Central memory CD8-positive, alpha-beta T cell (primary cell): ENCODE results near the gene SFT2D2.

Experiments used
- ATAC-seq: fragments of 150-1000 bp; cut with Tn5 transposase; replicated peaks from 2 replicates; pipeline ENCODE4 v1.10.0; 2022; ENCODE audit warnings: mild to moderate bottlenecking, moderate FRiP score, moderate number of reproducible peaks; ENCODE audit not compliant: poor library complexity, severe bottlenecking; ENCODE audit errors: extremely low read depth
- DNase-seq, 2 donors: peaks; one replicate each; pipeline ENCODE4 v3.0.0; 2021; ENCODE audit warnings: low spot score in 2 of 2
- H3K27ac Mint-ChIP-seq: one replicate; pipeline ENCODE4 v1.8.0; 2022; ENCODE audit warnings: low read depth, mild to moderate bottlenecking, moderate library complexity, mixed read lengths
- H3K27me3 Mint-ChIP-seq: one replicate; pipeline ENCODE4 v1.8.0; 2022; ENCODE audit warnings: mixed read lengths
- H3K36me3 Mint-ChIP-seq: one replicate; pipeline ENCODE4 v1.8.0; 2022; ENCODE audit warnings: mild to moderate bottlenecking, moderate library complexity, mixed read lengths; ENCODE audit not compliant: insufficient read depth
- H3K4me1 Mint-ChIP-seq: one replicate; pipeline ENCODE4 v1.8.0; 2022; ENCODE audit warnings: mixed read lengths
- H3K4me3 Mint-ChIP-seq: one replicate; pipeline ENCODE4 v1.8.0; 2022; ENCODE audit warnings: mild to moderate bottlenecking, moderate library complexity, mixed read lengths
- H3K9me3 Mint-ChIP-seq: one replicate; pipeline ENCODE4 v1.8.0; 2022; ENCODE audit warnings: mixed read lengths

The SFT2D2 gene

GRCh38 chr1:168229893-168230292 is 4.1 kb downstream of the SFT2D2 start:
- H3K36me3 Mint-ChIP-seq, result peaks cover 32% of the 10 kb centered on the region

GRCh38 chr1:168230709-168231108 is 4.9 kb downstream of the SFT2D2 start:
- H3K27ac Mint-ChIP-seq, result no peak overlapping the region
- H3K4me3 Mint-ChIP-seq, result no peak overlapping the region
- no peak for ATAC-seq
- peaks cover 37% of the 10 kb centered on the region for H3K36me3 Mint-ChIP-seq
- no peaks in the 10 kb centered on the region for H3K27me3 Mint-ChIP-seq
- peaks cover 80% of the 10 kb centered on the region for H3K4me1 Mint-ChIP-seq
- H3K9me3 Mint-ChIP-seq, result no peaks in the 10 kb centered on the region
- DNase-seq, result no peak

More at GRCh38 chr1:168229893-168230292, 4.1 kb downstream of the SFT2D2 start:
- peak overlapping the region; percentile 8 for H3K4me3 Mint-ChIP-seq
- DNase-seq (no peak), ATAC-seq (no peak)
- no peak overlapping the region for H3K27ac Mint-ChIP-seq
- H3K4me1 Mint-ChIP-seq, result peaks cover 72% of the 10 kb centered on the region
- H3K9me3 Mint-ChIP-seq, result no peaks in the 10 kb centered on the region
- H3K27me3 Mint-ChIP-seq, result no peaks in the 10 kb centered on the region

- no peak overlapping the region for H3K4me3 Mint-ChIP-seq
- DNase-seq (peak in 1 of 2 donors; percentile 32), ATAC-seq (peak; percentile 98)
- no peak overlapping the region for H3K27ac Mint-ChIP-seq
- no peaks in the 10 kb centered on the region for H3K27me3 Mint-ChIP-seq
- peaks cover 62% of the 10 kb centered on the region for H3K4me1 Mint-ChIP-seq
- H3K36me3 Mint-ChIP-seq, result peaks cover 58% of the 10 kb centered on the region
- H3K9me3 Mint-ChIP-seq, result no peaks in the 10 kb centered on the region
Observed at GRCh38 chr1:168234846-168235547, 9.2 kb downstream of the SFT2D2 start.

GRCh38 chr1:168235548-168235885 is 9.7 kb downstream of the SFT2D2 start:
- no peak for ATAC-seq
- peaks cover 61% of the 10 kb centered on the region for H3K4me1 Mint-ChIP-seq
- peak overlapping the region; percentile 63 for H3K27ac Mint-ChIP-seq
- H3K9me3 Mint-ChIP-seq, result no peaks in the 10 kb centered on the region
- no peaks in the 10 kb centered on the region for H3K27me3 Mint-ChIP-seq
- peaks cover 63% of the 10 kb centered on the region for H3K36me3 Mint-ChIP-seq
- H3K4me3 Mint-ChIP-seq, result no peak overlapping the region
- no peak for DNase-seq

GRCh38 chr1:168235937-168236336 is 10.1 kb downstream of the SFT2D2 start:
- Mint-ChIP-seq H3K4me3 (no peak overlapping the region), H3K27me3 (no peaks in the 10 kb centered on the region), H3K27ac (peak overlapping the region; percentile 63), H3K4me1 (peaks cover 56% of the 10 kb centered on the region), H3K36me3 (peaks cover 65% of the 10 kb centered on the region), H3K9me3 (no peaks in the 10 kb centered on the region)
- DNase-seq (no peak), ATAC-seq (no peak)

- peaks cover 46% of the 10 kb centered on the region for H3K4me1 Mint-ChIP-seq
- peak overlapping the region; percentile 63 for H3K27ac Mint-ChIP-seq
- DNase-seq, result no peak
Observed at GRCh38 chr1:168236836-168237611, 11.2 kb downstream of the SFT2D2 start.

GRCh38 chr1:168243198-168243597 is 17.4 kb downstream of the SFT2D2 start:
- ATAC-seq (no peak), DNase-seq (no peak)
- Mint-ChIP-seq H3K27ac (no peak overlapping the region), H3K27me3 (no peaks in the 10 kb centered on the region), H3K4me1 (peaks cover 44% of the 10 kb centered on the region), H3K4me3 (no peak overlapping the region), H3K36me3 (peaks cover 75% of the 10 kb centered on the region), H3K9me3 (no peaks in the 10 kb centered on the region)

More at GRCh38 chr1:168236836-168237611, 11.2 kb downstream of the SFT2D2 start:
- no peak overlapping the region for H3K4me3 Mint-ChIP-seq
- no peak for ATAC-seq
- peaks cover 66% of the 10 kb centered on the region for H3K36me3 Mint-ChIP-seq
- no peaks in the 10 kb centered on the region for H3K9me3 Mint-ChIP-seq
- no peaks in the 10 kb centered on the region for H3K27me3 Mint-ChIP-seq

- DNase-seq (no peak), ATAC-seq (no peak)
- Mint-ChIP-seq H3K27me3 (no peaks in the 10 kb centered on the region), H3K36me3 (peaks cover 76% of the 10 kb centered on the region), H3K27ac (peak overlapping the region; percentile 24), H3K4me3 (peak overlapping the region; percentile 3), H3K4me1 (peaks cover 50% of the 10 kb centered on the region), H3K9me3 (no peaks in the 10 kb centered on the region)
Observed at GRCh38 chr1:168243636-168244212, 17.9 kb downstream of the SFT2D2 start.

GRCh38 chr1:168245042-168245441 is 19.2 kb downstream of the SFT2D2 start:
- H3K27ac Mint-ChIP-seq, result no peak overlapping the region
- no peaks in the 10 kb centered on the region for H3K27me3 Mint-ChIP-seq
- no peak for ATAC-seq
- no peak overlapping the region for H3K4me3 Mint-ChIP-seq
- DNase-seq, result no peak
- H3K36me3 Mint-ChIP-seq, result peaks cover 72% of the 10 kb centered on the region
- peaks cover 58% of the 10 kb centered on the region for H3K4me1 Mint-ChIP-seq
- no peaks in the 10 kb centered on the region for H3K9me3 Mint-ChIP-seq

- H3K4me3 Mint-ChIP-seq, result no peak overlapping the region
- peaks cover 66% of the 10 kb centered on the region for H3K36me3 Mint-ChIP-seq
- H3K4me1 Mint-ChIP-seq, result peaks cover 66% of the 10 kb centered on the region
- no peaks in the 10 kb centered on the region for H3K27me3 Mint-ChIP-seq
- peak overlapping the region; percentile 29 for H3K27ac Mint-ChIP-seq
- ATAC-seq (no peak), DNase-seq (no peak)
- no peaks in the 10 kb centered on the region for H3K9me3 Mint-ChIP-seq
Observed at GRCh38 chr1:168246506-168246905, 20.7 kb downstream of the SFT2D2 start.

GRCh38 chr1:168252204-168252733 is 26.5 kb downstream of the SFT2D2 start:
- ATAC-seq, result no peak
- Mint-ChIP-seq H3K36me3 (peaks cover 43% of the 10 kb centered on the region), H3K9me3 (no peaks in the 10 kb centered on the region), H3K4me1 (peaks cover 37% of the 10 kb centered on the region), H3K27ac (peak overlapping the region; percentile 76), H3K4me3 (no peak overlapping the region), H3K27me3 (no peaks in the 10 kb centered on the region)
- DNase-seq, result no peak

GRCh38 chr1:168256164-168256563 is 30.4 kb downstream of the SFT2D2 start:
- Mint-ChIP-seq H3K4me1 (peaks cover 35% of the 10 kb centered on the region), H3K27ac (no peak overlapping the region), H3K27me3 (no peaks in the 10 kb centered on the region), H3K9me3 (no peaks in the 10 kb centered on the region), H3K4me3 (no peak overlapping the region), H3K36me3 (peaks cover 20% of the 10 kb centered on the region)
- no peak for ATAC-seq
- no peak for DNase-seq
